PC-9 (cell line): Measurements from ENCODE around the gene LAMA3.

ENCODE experiments used
- CTCF ChIP-seq: fragments of 200-600 bp; sonication (generic); conservative IDR thresholded peaks from 2 replicates; pipeline ENCODE4 v1.6.1; 2017; ENCODE audit warnings: mixed run types, antibody characterized with exemption, mild to moderate bottlenecking, moderate library complexity
- EZH2 ChIP-seq: fragments of 200-600 bp; sonication (generic); IDR thresholded peaks from 2 replicates; pipeline ENCODE4 v1.8.0; 2017; ENCODE audit warnings: antibody characterized with exemption, low read depth

DNA sequence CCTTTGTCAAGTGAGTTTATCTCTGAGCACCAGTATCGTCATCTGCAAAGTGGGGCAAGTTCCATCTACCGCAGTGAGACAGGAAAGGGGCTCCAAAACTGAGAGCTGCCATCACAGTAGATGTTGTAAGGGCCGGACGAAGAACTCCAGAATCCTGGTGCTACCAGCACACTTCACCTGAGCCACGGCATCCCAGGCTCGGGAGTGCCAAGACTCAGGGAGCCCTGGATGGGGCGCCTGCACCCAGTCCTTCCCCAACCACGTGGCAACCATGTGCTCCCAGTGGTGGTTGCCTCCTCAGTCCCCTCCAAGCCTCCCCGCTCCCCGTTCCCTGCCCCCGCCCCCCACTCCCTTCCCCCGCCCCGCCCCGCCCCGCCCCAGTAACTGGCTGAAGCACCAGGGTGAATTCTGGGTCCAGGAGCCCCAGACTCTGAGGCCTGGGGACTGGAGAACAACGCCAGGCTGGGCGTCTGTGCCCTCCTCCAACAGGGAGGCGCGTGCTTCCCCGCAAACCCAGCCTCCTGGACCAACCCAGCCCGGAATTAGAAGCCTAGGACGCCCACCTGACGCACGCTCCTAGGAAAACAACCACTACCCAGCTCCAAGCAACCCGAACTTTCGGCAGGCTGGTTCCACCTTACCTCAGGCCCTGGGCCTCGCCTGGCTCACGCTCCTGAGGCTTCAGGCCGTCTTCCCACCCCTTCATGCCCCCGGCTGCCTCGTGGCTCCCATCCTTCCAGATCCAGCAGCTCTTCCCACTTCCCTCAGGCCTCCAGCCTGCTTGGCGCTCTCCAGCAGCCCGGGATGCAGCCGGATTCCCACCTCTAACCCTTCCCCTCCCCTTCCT is 67.6 kb downstream of the LAMA3 start:
- TF ChIP-seq CTCF (no peak), EZH2 (no peak)
